ENCODE results near the gene FAM177A1. TPM values are rescaled to one million over a fixed set of nuclear protein-coding genes. Genes with fewer than 3 reads are reported as not detected.

FAM177A1 gene
- total RNA-seq, 1 experiment from 2014 or later: 31.6 TPM

- Histone ChIP-seq H3K36me3 (ENCODE audit: low read depth) (no peaks in the 10 kb centered on the region), H4K20me1 (ENCODE audit: insufficient read depth) (no peaks in the 10 kb centered on the region), H3F3A (ENCODE audit: insufficient read depth, low read depth) (no peaks in the 10 kb centered on the region), H3K27me3 (ENCODE audit: insufficient read depth, low read depth) (no peaks in the 10 kb centered on the region), H3K4me2 (no peak overlapping the region), H3K9me3 (ENCODE audit: insufficient read depth, low read depth) (no peaks in the 10 kb centered on the region), H3K9me2 (ENCODE audit: insufficient read depth) (no peaks in the 10 kb centered on the region), H3K4me1 (replicated peaks; ENCODE audit: insufficient read depth) (no peaks in the 10 kb centered on the region), H3K27ac (no peak overlapping the region), H3K4me3 (no peak overlapping the region), H3K79me2 (ENCODE audit: low read depth) (no peaks in the 10 kb centered on the region), H2AFZ (no peak overlapping the region)
- POLR2A ChIA-PET (ENCODE audit: unreplicated experiment): no interaction called here
- CTCF ChIA-PET: no interaction called here
- intact Hi-C loops (cut with micrococcal nuclease; ENCODE audit: unreplicated experiment): no loop called here
- no peak for TF ChIP-seq EZH2 (IDR thresholded peaks at IDR 0.05; ENCODE audit: low read depth)
- no peak for TF ChIP-seq CTCF (conservative IDR thresholded peaks at IDR 0.05)
- BruUV-seq (replicated peaks): no TSS peak
- DNase-seq: no peak
Measured at GRCh38 chr14:35001621-35002020, 44.5 kb upstream of the FAM177A1 start.

GRCh38 chr14:35004839-35005238, 41.2 kb upstream of the FAM177A1 start:
- ChIA-PET CTCF (no interaction called here), POLR2A (ENCODE audit: unreplicated experiment) (no interaction called here)
- no peaks in the 10 kb centered on the region for H3K36me3 ChIP-seq (ENCODE audit: low read depth)
- no peaks in the 10 kb centered on the region for H3K9me2 ChIP-seq (ENCODE audit: insufficient read depth)
- intact Hi-C loops (cut with micrococcal nuclease; ENCODE audit: unreplicated experiment): no loop called here
- H3K4me3 ChIP-seq: no peak overlapping the region
- H3K27me3 ChIP-seq (ENCODE audit: insufficient read depth, low read depth): no peaks in the 10 kb centered on the region
- no peak for TF ChIP-seq CTCF (conservative IDR thresholded peaks at IDR 0.05)
- no peak for TF ChIP-seq EZH2 (IDR thresholded peaks at IDR 0.05; ENCODE audit: low read depth)
- no peaks in the 10 kb centered on the region for H3K79me2 ChIP-seq (ENCODE audit: low read depth)
- H3K4me1 ChIP-seq (replicated peaks; ENCODE audit: insufficient read depth): no peaks in the 10 kb centered on the region
- no peaks in the 10 kb centered on the region for H4K20me1 ChIP-seq (ENCODE audit: insufficient read depth)
- no peak for DNase-seq
- no TSS peak for BruUV-seq (replicated peaks)
- H2AFZ ChIP-seq: no peak overlapping the region
- H3K9me3 ChIP-seq (ENCODE audit: insufficient read depth, low read depth): no peaks in the 10 kb centered on the region
- no peaks in the 10 kb centered on the region for H3F3A ChIP-seq (ENCODE audit: insufficient read depth, low read depth)
- H3K27ac ChIP-seq: no peak overlapping the region
- no peak overlapping the region for H3K4me2 ChIP-seq

- no peak for DNase-seq
- no peak overlapping the region for H3K4me3 ChIP-seq
- CTCF ChIA-PET: no interaction called here
- H3K9me2 ChIP-seq (ENCODE audit: insufficient read depth): no peaks in the 10 kb centered on the region
- no peak overlapping the region for H3K27ac ChIP-seq
- no peaks in the 10 kb centered on the region for H3K36me3 ChIP-seq (ENCODE audit: low read depth)
- no peaks in the 10 kb centered on the region for H3K9me3 ChIP-seq (ENCODE audit: insufficient read depth, low read depth)
- intact Hi-C loops (cut with micrococcal nuclease; ENCODE audit: unreplicated experiment): no loop called here
- no peak overlapping the region for H3K4me2 ChIP-seq
- POLR2A ChIA-PET (ENCODE audit: unreplicated experiment): no interaction called here
- no peaks in the 10 kb centered on the region for H3K79me2 ChIP-seq (ENCODE audit: low read depth)
- no peaks in the 10 kb centered on the region for H4K20me1 ChIP-seq (ENCODE audit: insufficient read depth)
- no TSS peak for BruUV-seq (replicated peaks)
- H2AFZ ChIP-seq: no peak overlapping the region
- H3F3A ChIP-seq (ENCODE audit: insufficient read depth, low read depth): no peaks in the 10 kb centered on the region
- no peaks in the 10 kb centered on the region for H3K27me3 ChIP-seq (ENCODE audit: insufficient read depth, low read depth)
- H3K4me1 ChIP-seq (replicated peaks; ENCODE audit: insufficient read depth): no peaks in the 10 kb centered on the region
- TF ChIP-seq CTCF (conservative IDR thresholded peaks at IDR 0.05): no peak
- TF ChIP-seq EZH2 (IDR thresholded peaks at IDR 0.05; ENCODE audit: low read depth): no peak
Measured at GRCh38 chr14:35016568-35016967, 29.5 kb upstream of the FAM177A1 start.

All from PC-9 (cell line).